HepG2 (cell line): ENCODE results near the gene STK38L. TPM values are rescaled to one million over a fixed set of nuclear protein-coding genes. Genes with fewer than 3 reads are reported as not detected.

Source experiments
- ATAC-seq: fragments of 200-7000 bp; cut with Tn5 transposase; 3 replicates; pipeline ENCODE4 v1.9.1; 2020; ENCODE audit warnings: mild to moderate bottlenecking, moderate library complexity
- BruUV-seq: library from RNA; stranded (reverse); fragments of 400-500 nt; replicated peaks from 2 replicates; lab custom pipeline; 2021; lab: Mats Ljungman, UMichigan
- CTCF ChIA-PET: fragments of 300-600 bp; formaldehyde crosslinking; extraction: SDS; loops from one replicate; lab custom pipeline; 2021; ENCODE audit warnings: low total read pairs, inconsistent platforms, low intra/inter-chr PET ratio; lab: Yijun Ruan, JAX
- POLR2A ChIA-PET: fragments of 350-600 bp; sonication (Branson Sonifier 250); formaldehyde crosslinking; loops from one replicate; lab custom pipeline; 2020; ENCODE audit warnings: antibody characterized with exemption, inconsistent platforms; lab: Yijun Ruan, JAX
- DNase-seq: peaks from one replicate; pipeline ENCODE4 v3.0.0-alpha.2; 2015; ENCODE audit warnings: low spot score
- FAIRE-seq: peaks from 3 replicates; lab custom pipeline; 2011; peaks lifted over from hg19 to GRCh38; lab: Jason Lieb, UNC
- H2AFZ ChIP-seq: one replicate; pipeline ENCODE4 v1.6.1; 2011; ENCODE audit warnings: low read length, inconsistent platforms
- H3K27ac ChIP-seq: fragments of 300-600 bp; 3 replicates; pipeline ENCODE4 v1.8.0; 2011; ENCODE audit warnings: mixed run types, mild to moderate bottlenecking, mixed read lengths, low read length, inconsistent platforms; ENCODE audit not compliant: insufficient read depth; ENCODE audit errors: extremely low read length
- H3K27me3 ChIP-seq, 2 experiments: fragments of 200-600 bp in 1 of 2; 2 replicates in 1 of 2; 3 replicates in 1 of 2; pipeline versions ENCODE4 v1.6.0 to v1.8.0; 2011; ENCODE audit warnings: low read length in 2 of 2, mild to moderate bottlenecking in 2 of 2, moderate library complexity in 2 of 2, inconsistent platforms in 1 of 2; ENCODE audit not compliant: insufficient read depth in 2 of 2, control insufficient read depth in 1 of 2
- H3K36me3 ChIP-seq, 2 experiments: fragments of 200-600 bp in 1 of 2; replicated peaks in 1 of 2; 2 replicates in 1 of 2; 3 replicates in 1 of 2; pipeline versions ENCODE4 v1.5.1 to v1.8.0; 2011; ENCODE audit warnings: low read length in 2 of 2, inconsistent platforms in 1 of 2; ENCODE audit not compliant: insufficient read depth in 2 of 2, control insufficient read depth in 1 of 2
- H3K4me1 ChIP-seq: 2 replicates; pipeline ENCODE4 v1.5.1; 2012; ENCODE audit warnings: low read length, inconsistent platforms; ENCODE audit not compliant: insufficient read depth
- H3K4me2 ChIP-seq: 2 replicates; pipeline ENCODE4 v1.6.0; 2011; ENCODE audit warnings: low read depth, low read length, inconsistent platforms
- H3K4me3 ChIP-seq, 3 experiments: fragments of 200-600 bp in 1 of 3; sonication (generic), shearing (Covaris generic) in 1 of 3; replicated peaks in 1 of 3; 2 replicates each; pipeline ENCODE4 v1.5.1; 2011 to 2016; ENCODE audit warnings: low read length in 3 of 3, inconsistent platforms in 2 of 3, low read depth in 2 of 3, mild to moderate bottlenecking in 2 of 3, control low read depth in 1 of 3, mixed read lengths in 1 of 3; ENCODE audit not compliant: insufficient read depth in 1 of 3
- H3K79me2 ChIP-seq: one replicate; pipeline ENCODE4 v1.6.1; 2011; ENCODE audit warnings: low read length, inconsistent platforms; ENCODE audit not compliant: insufficient read depth
- H3K9ac ChIP-seq: 2 replicates; pipeline ENCODE4 v1.6.0; 2011; ENCODE audit warnings: mild to moderate bottlenecking, low read depth, low read length, inconsistent platforms; ENCODE audit not compliant: insufficient read depth
- H3K9me3 ChIP-seq: 2 replicates; pipeline ENCODE4 v1.5.1; 2012; ENCODE audit warnings: mild to moderate bottlenecking, low read length
- H4K20me1 ChIP-seq: 2 replicates; pipeline ENCODE4 v1.6.0; 2011; ENCODE audit warnings: inconsistent platforms, mild to moderate bottlenecking, low read length, moderate library complexity; ENCODE audit not compliant: insufficient read depth
- CEBPG ChIP-seq: IDR thresholded peaks from 2 replicates; pipeline ENCODE4 v1.6.1; 2016
- FOSL2 ChIP-seq: sonication (generic); formaldehyde crosslinking; IDR thresholded peaks from 2 replicates; pipeline ENCODE4 v1.4.0; 2020; ENCODE audit warnings: missing genetic modification reagents
- KAT2B ChIP-seq: fragments of 150-350 bp; IDR thresholded peaks from 2 replicates; pipeline ENCODE4 v1.6.1; 2014; ENCODE audit warnings: low read depth, low read length, borderline replicate concordance
- POLR2A ChIP-seq, 2 experiments: IDR thresholded peaks; 2 replicates each; pipeline ENCODE4 v1.6.1; 2011; ENCODE audit warnings: low read depth in 2 of 2, low read length in 2 of 2, mild to moderate bottlenecking in 1 of 2, moderate library complexity in 1 of 2; ENCODE audit not compliant: insufficient read depth in 1 of 2
- RFX1 ChIP-seq: fragments of 450-650 bp; IDR thresholded peaks from 2 replicates; pipeline ENCODE4 v1.6.1; 2017
- SAP130 ChIP-seq: IDR thresholded peaks from 2 replicates; pipeline ENCODE4 v1.6.1; 2016; ENCODE audit warnings: low read depth
- TEAD3 ChIP-seq: optimal IDR thresholded peaks from 2 replicates; pipeline ENCODE3; 2016; ENCODE audit warnings: borderline replicate concordance
- ZNF678 ChIP-seq: sonication (generic); formaldehyde crosslinking; IDR thresholded peaks from 2 replicates; pipeline ENCODE4 v1.4.0; 2020; ENCODE audit warnings: mild to moderate bottlenecking, missing genetic modification reagents
- WGBS: methylation state at CpG from one replicate; pipeline ENCODE4 v1.1.6; 2017; ENCODE audit warnings: low lambda C conversion rate; 5-methylcytosine and 5-hydroxymethylcytosine counted together
- in situ Hi-C: cut with HindIII; loops from 2 replicates; pipeline ENCODE4 v1.10.0; 2017; ENCODE audit warnings: low pct_unique_long_range_greater_than_20kb; ENCODE audit not compliant: extremely low pct_ligation_motif_present
- intact Hi-C: fragments of 100-400 bp; cut with micrococcal nuclease; formaldehyde crosslinking; loops from one replicate; pipeline ENCODE4 v1.10.0; 2022; ENCODE audit not compliant: unreplicated experiment
- polyA plus RNA-seq, 8 experiments: library from polyadenylated mRNA; depleted of rRNA in 3 of 8; stranded (reverse) in 7 of 8; unstranded in 1 of 8; fragments of >200 nt; fragmentation: Illumina TruSeq in 4 of 8; extraction: Trizol in 4 of 8; gene quantifications; 2 replicates each; pipeline versions ENCODE4 v1.2.1 to v1.2.3, GENCODE V29; 2011 to 2016; ENCODE audit warnings: low read depth in 4 of 8, missing spikeins in 1 of 8, mixed read lengths in 1 of 8; ENCODE audit not compliant: insufficient read depth in 1 of 8
- total RNA-seq, 5 experiments: library from RNA; depleted of rRNA; stranded (reverse); fragments of >200 nt; fragmentation: Illumina TruSeq; extraction: Trizol; gene quantifications; 2 replicates each; pipeline ENCODE4 v1.2.3, GENCODE V29; 2016; ENCODE audit warnings: low read depth in 1 of 5
- TF ChIP-seq, protein P1 (sequence below): IDR thresholded peaks from 2 replicates; pipeline ENCODE4 v1.6.1; 2016; ENCODE audit warnings: missing compliant biosample characterization, missing genetic modification reagents, borderline replicate concordance

STK38L gene
- total and polyA plus RNA-seq, 2 of the 13 experiments (the other 11 are each of a cell fraction or from before 2014, with no cell fraction given) = 6.1 to 26.4 TPM

DNA sequence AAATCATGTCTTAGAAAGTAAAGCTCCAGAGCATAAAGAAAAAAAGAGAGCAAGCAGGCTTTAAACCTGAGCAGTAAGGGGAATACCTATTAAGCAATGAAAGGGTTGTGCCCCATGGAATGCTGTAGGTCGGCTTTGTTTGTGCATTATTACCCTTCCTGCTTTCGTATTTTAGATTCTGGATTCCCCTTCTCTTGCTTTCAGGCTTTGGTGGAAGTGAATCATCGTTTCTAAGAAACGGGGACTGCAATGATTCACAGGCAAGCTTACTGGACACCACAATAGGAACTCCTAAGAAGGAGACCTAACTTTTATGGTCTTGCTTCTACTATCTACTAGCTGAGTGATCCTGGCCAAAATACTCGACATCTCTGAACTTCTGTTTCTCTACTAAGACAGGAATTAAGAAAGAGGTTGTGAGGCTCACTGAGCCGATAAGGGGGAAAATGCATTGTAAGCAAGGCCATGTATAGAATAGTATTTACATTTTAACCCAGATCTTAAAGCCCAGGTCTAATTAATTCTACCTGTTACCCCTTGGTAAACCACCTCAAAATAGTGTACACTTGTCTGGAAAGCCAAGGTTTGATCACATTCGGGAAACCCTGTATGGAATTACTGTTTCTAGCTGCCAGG lies 87.3 kb downstream of the STK38L start:
- peaks cover 11% of the 10 kb centered on the region for H3K79me2 ChIP-seq
- no TSS peak for BruUV-seq
- peaks cover 42% of the 10 kb centered on the region for H3K4me1 ChIP-seq
- WGBS = 11% methylated on average over 7 of the region's 7 CpGs
- no peaks in the 10 kb centered on the region; a peak in 1 of 5 replicates for H3K27me3 ChIP-seq
- intact Hi-C loops (loop anchor here (5.0 kb wide), 1 partner anchor 306 kb away; no protein-coding TSS in a partner anchor), in situ Hi-C loops (no loop called here)
- peak overlapping the region; percentile 93 for H3K4me2 ChIP-seq
- H3K9me3 ChIP-seq = no peaks in the 10 kb centered on the region
- no peak overlapping the region for H3K9ac ChIP-seq
- TF ChIP-seq KAT2B (no peak), POLR2A (IDR thresholded peaks at IDR 0.05; ENCODE audit: insufficient read depth in 1 of 2, low read depth in 2 of 2, low read length in 2 of 2) (no peak), ZNF678 (CRISPR knock-in tag) (no peak), SAP130 (CRISPR knock-in tag) (peak; percentile 22; the same call in 1 of the 2 replicates), FOSL2 (CRISPR knock-in tag) (0 out of 2 replicates have a peak, but pooled peaks have one; percentile 30), TEAD3 (CRISPR knock-in tag) (peak; percentile 8), RFX1 (no peak), CEBPG (CRISPR knock-in tag) (0 out of 2 replicates have a peak, but pooled peaks have one; percentile 30)
- TF ChIP-seq, protein P1, sequence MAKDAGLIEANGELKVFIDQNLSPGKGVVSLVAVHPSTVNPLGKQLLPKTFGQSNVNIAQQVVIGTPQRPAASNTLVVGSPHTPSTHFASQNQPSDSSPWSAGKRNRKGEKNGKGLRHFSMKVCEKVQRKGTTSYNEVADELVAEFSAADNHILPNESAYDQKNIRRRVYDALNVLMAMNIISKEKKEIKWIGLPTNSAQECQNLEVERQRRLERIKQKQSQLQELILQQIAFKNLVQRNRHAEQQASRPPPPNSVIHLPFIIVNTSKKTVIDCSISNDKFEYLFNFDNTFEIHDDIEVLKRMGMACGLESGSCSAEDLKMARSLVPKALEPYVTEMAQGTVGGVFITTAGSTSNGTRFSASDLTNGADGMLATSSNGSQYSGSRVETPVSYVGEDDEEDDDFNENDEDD = no peak
- FAIRE-seq (no peak), DNase-seq (peak; percentile 35), ATAC-seq (no peak)
- H3K27ac ChIP-seq = no peak overlapping the region
- ChIA-PET CTCF (no interaction called here), POLR2A (no interaction called here)
- H2AFZ ChIP-seq = peak overlapping the region; percentile 87
- H3K4me3 ChIP-seq = peak overlapping the region in 2 of 3 experiments; percentile 80 to 82; a peak in 2 of 6 replicates
- no peaks in the 10 kb centered on the region for H4K20me1 ChIP-seq
- no peaks in the 10 kb centered on the region for H3K36me3 ChIP-seq
